Measurements from ENCODE around the gene LRRTM3. TPM values are rescaled to one million over a fixed set of nuclear protein-coding genes. Genes with fewer than 3 reads are reported as not detected.

LRRTM3 gene
- total and polyA plus RNA-seq, 2 experiments from 2014 or later: 0.21 to 0.37 TPM

- TF ChIP-seq ZNF462 (CRISPR knock-in tag; IDR thresholded peaks at IDR 0.05) (no peak), ZNF114 (CRISPR knock-in tag; IDR thresholded peaks at IDR 0.05) (no peak)
Measured at GRCh38 chr10:66958466-66958865, 32.6 kb downstream of the LRRTM3 start (continued).

GRCh38 chr10:66964946-66965345 is 39.1 kb downstream of the LRRTM3 start:
- no peak for DNase-seq (ENCODE audit: low spot score)
- Histone ChIP-seq H2AFZ (no peak overlapping the region), H3K4me3 (no peak overlapping the region), H3F3A (replicated peaks; ENCODE audit: low read depth) (no peaks in the 10 kb centered on the region), H3K9me2 (ENCODE audit: insufficient read depth) (no peaks in the 10 kb centered on the region), H3K27me3 (ENCODE audit: insufficient read depth) (no peaks in the 10 kb centered on the region), H3K79me2 (replicated peaks; ENCODE audit: insufficient read depth) (no peaks in the 10 kb centered on the region), H3K27ac (ENCODE audit: low read depth) (no peak overlapping the region), H3K4me1 (ENCODE audit: insufficient read depth) (no peaks in the 10 kb centered on the region), H3K36me3 (ENCODE audit: insufficient read depth) (no peaks in the 10 kb centered on the region; the same call in 1 of the 2 replicates), H3K4me2 (no peak overlapping the region), H4K20me1 (replicated peaks; ENCODE audit: insufficient read depth) (no peaks in the 10 kb centered on the region)
- no peak for TF ChIP-seq EZH2 (IDR thresholded peaks at IDR 0.05; ENCODE audit: low read depth, unreplicated experiment)
- no peak for TF ChIP-seq ZNF331 (CRISPR knock-in tag; IDR thresholded peaks at IDR 0.05; ENCODE audit: low read depth)
- no peak for TF ChIP-seq ZNF114 (CRISPR knock-in tag; IDR thresholded peaks at IDR 0.05)
- no peak for TF ChIP-seq ETS1 (IDR thresholded peaks at IDR 0.05)
- no peak for TF ChIP-seq EZH2phosphoT487 (IDR thresholded peaks at IDR 0.05; ENCODE audit: unreplicated experiment)
- no peak for TF ChIP-seq NANOG (IDR thresholded peaks at IDR 0.05; ENCODE audit: borderline replicate concordance)
- TF ChIP-seq REST (IDR thresholded peaks at IDR 0.05; ENCODE audit: unreplicated experiment): no peak
- no peak for TF ChIP-seq JUNB (IDR thresholded peaks at IDR 0.05; ENCODE audit: unreplicated experiment)
- Mint-ChIP-seq H3K27me3 (ENCODE audit: insufficient read depth, low read depth, poor library complexity) (peaks cover 2% of the 10 kb centered on the region), H3K4me1 (no peaks in the 10 kb centered on the region), H3K27ac (no peak overlapping the region), H3K36me3 (ENCODE audit: low read depth) (peaks cover 4% of the 10 kb centered on the region; the same call in 1 of the 3 replicates), H3K4me3 (no peak overlapping the region), H3K9me3 (no peaks in the 10 kb centered on the region; the same call in 2 of the 3 replicates)
- ATAC-seq: no peak
